HG03571 (cell line): Measurements from ENCODE around the gene MAML3.

Experiments used
- ATAC-seq: cut with Tn5 transposase; IDR thresholded peaks from one replicate; pipeline ENCODE4 v1.9.1; 2021; ENCODE audit not compliant: unreplicated experiment

MAML3 gene

DNA sequence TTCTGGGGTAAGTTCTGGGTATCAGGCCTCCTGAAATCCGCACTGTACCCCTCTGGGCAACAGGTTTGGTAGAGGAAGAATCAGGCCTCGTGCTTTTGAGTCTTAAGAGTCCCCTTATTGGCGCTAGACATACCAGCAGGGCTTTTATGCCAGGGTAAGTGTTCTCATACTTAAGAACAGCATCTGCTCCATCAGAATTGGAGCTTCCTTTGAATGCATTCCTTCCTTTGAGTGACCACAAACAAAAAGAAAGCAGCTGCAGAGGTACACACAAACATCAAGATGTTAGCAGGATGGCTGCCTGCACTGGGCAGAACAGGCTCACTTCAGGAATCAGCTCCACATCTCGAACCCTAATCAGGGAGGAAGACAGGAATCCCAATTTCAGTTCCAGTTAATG, 331.6 kb downstream of the MAML3 start:
- ATAC-seq = no peak

DNA sequence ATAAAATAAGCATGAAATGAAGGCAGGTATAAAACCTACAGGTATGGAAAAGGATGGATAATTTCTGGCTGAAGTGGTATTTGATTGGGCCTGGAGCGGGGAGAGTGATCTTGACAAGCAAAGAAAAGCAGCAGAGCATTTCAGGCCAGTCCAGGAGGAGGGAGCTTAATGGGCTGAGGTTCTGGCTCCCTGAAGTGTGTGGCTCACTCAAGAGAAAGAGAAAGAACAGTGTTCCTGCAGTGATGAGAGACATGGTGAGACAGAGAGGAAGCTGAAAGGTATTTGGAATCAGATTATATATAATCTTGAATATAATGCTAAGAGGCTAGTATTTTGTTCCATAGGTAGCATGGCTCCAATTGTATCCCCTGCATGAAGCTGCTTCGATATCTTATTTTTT, 334.9 kb downstream of the MAML3 start:
- no peak for ATAC-seq

DNA sequence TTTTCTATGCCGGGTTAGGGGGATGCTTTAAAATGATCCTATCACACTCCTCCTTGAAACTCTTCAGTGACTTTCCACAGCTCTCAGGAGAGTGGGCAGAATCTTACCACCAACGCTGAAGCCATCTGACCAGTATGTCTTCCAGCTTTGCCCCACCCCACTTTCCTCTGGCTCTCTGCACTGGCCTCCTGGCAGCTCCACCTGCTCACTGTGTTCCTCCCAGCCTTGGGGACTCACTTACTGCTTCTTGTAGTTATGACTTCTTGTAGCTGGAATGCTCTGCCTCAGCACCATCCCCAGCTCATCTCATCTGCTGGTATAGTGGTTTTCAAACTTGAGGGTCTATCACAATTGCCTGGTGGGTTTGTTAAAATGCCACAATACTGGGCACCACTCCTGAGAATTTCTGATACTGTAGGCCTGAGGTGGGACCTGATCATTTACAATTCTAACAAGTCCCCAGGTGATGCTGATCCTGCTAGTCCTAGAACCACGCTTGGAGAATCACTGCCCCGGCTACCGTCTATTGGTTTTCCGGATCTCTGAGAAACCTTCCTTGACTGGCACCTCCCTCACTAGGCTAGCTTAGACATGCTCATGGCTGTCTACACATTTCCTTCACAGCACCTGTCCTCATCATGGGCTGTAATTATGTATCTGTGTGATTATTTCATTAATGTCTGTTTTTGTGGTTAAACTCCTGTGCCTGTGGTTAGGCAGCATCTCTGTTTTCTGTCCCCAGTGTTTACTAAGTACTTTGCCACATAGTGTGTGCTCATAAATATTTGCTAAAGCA, 336.1 kb downstream of the MAML3 start:
- no peak for ATAC-seq

DNA sequence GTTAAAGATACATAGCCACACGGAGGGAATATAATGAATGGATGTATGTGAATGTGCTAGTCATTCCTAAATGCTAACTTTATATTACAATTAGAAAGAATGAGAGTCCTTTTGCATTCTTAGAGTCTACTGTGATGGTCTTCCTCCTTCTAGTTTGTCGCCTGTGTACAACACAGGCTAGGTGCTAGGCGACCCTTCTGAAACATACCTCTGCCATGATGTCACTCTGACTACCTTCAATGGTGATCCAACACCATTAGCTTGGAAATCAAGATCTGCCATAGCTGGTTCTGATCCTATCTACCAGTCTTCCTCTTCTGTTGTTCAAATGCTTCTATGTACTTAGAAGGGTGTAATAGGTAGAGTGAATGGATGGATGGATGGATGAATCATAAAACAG, 337.1 kb downstream of the MAML3 start:
- ATAC-seq = no peak

DNA sequence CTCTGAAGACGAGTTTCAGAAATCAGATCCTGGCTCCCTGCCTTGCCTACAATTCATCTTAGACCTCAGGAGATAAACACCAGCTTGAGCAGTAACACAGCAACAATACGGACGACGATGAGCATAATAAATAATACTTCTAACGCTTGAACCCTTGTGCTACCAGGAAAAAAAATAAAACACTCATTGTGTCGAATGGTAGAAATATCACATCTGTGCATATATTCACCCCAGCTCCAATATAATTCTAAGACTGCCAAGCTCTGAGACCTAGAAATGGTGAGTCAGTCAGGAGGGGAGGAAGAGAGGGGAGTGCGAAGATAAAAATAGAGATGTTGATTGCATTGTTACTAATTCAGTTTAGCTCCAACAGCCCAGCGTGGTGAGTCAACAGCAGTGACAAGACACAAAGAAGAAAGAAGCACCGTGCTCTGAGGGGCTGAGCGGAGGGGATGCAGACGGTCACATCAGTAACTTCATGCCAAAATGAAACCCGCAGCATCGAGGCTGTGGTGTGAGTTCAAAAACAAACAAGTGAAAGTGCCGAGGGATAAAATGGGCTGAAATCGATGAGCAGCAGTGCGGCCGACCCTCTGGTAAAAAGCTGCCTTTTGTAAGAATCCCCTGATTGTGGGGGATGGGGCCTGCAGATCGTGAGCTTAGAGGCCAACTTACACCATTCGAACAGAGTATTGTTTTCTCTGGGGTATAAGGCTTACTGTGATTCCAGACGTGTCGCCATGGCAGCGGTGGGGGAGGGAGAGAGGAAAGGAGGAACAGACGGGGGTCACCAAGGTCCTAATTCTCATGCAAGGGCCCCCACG, 338.0 kb downstream of the MAML3 start:
- no peak for ATAC-seq

DNA sequence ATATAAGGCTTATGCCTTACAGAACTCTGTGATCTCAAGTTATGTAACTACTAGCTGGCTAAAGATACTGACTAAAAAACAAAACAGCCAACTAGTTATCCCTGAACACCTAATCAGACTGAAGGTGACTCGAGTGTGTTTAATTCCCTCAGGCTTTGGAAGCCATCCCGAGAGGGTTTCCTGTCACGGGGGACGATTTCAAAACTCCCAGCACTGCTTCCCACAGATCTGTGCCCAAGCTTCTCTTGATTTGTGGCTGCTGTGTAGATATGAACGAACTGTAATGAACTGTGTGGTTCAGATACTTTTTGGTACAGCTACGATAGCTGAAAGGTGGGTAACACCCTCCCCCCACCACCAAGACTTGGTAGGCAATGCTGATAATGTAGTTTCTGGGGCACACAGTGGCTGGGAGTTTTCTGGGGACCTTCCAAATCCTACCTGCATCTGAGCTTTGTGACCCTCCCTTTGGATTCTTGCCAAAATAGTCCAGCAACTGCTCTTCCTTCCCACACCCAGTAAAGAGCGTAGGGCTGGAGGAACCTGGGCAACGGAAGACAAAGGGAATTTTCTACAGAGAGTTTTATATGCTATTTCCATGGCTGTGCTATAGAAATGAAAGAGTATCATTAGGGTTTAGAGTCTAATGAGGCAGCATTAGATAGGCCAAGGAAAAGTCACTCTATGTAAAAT, 339.5 kb downstream of the MAML3 start:
- no peak for ATAC-seq

DNA sequence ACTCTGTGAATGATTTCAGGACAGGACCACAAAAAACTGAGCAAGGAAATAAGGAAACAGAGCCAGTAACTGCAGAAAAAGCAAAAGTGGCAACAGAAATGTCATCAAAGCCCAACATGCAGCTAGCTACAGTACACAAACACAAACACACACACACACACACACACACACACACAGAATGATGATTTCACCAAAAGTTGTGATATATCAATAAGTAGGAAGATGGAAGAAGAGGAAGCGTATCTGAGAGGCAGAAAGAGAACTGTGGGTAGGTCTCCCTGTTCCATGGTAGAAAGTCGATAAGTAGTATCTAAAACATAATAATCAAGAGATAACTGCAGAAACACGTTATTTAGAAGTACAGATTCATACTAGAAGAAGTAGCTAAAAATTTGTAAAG, 340.1 kb downstream of the MAML3 start:
- ATAC-seq = no peak

DNA sequence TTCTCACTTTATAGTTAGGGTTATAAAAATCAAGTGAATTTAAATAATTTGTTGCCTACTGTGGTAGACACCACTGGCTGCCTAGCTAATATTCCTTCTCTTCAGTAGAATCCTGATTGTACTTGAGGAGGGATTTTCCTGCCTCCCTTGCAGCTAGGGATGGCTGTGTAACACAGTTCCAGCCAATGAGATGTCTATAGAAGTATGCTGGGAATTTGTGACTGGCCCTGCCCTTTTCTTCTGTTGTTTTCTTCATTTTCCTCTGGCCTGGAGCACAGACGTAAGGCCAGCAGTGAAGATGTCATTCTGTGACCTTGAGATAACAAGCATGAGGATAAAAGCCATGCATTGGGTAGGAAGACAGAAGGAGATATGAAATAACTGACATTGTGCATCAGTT, 343.3 kb downstream of the MAML3 start:
- no peak for ATAC-seq

DNA sequence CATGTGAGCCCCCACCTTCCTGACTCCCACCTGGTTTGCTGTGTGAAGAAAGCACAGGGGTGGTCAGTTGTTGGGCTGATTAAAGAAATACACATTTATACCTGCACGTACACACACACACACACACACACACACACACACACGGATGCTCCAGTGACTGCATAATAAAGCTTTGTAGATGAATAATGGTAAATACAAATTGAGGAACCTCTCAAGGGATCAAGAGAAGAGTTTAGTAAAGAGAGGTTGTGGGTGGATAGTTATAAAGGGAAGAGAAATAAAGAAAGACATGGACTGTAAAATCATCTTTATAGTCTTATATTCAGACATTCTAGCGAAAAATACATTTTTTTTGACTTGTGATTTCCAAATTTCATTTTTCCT, 344.2 kb downstream of the MAML3 start:
- ATAC-seq = no peak

DNA sequence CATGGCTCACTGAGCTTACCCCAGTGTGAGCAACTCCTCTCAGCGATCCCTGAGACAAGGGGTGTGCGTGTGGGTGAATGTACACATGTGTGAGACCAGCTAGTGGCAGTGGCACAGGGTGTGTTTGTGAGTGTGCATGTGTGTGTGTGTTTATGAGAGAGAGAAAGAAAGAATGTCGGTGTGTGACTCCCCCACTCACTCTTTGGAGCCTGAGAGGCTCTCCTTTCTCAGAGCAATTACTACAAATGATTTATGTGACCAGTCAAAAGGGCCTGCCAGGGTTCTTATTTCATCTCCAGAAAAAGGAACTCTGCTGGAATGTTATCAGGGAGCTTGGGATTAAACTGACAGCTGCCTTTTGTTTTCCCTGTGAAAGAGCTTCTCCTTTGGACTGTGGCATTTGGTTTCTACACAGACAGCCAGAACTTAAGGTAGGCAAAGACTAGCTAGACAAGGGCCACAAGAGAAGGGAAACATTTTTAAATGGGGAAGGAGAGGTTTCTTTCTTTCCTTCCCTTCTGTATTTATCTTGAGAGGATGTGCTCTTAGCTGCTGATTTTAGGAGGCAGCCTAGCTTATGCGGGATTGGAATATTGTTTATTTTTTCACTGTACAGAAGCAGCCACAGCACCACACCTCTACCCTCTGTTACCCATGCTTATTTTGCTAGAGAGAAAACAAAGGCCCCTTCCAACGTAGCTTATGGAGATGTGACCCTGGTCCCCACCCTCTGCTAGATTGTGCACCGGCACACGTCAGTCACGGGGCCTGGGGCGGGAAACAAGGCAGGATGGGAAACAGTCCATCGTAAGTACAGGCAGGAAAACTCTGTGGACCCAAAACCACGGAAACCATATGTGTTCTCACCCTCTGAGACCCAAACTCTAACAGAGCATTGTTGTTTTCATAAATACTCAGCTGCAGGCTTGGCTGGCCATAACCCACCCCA, 344.9 kb downstream of the MAML3 start:
- ATAC-seq = no peak

DNA sequence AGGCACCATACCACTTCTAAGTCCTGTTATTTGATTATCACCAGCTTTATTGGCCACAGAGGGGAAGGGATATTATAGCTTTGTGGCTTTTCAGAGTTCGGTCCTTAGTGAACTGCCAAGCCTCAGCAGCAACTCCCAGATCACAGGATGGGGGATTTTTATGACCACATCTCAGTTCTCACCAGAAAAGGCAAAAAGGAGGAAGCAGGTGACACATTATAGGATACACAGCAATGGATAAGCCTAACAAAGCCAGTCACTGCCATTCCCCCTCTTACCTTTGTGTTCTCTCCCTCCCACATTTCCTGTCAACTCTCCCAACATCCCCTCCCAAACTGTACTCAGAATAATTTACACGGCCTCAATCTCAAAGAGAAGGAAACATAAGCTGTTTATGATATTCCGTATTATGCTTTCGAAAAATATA, 345.6 kb downstream of the MAML3 start:
- ATAC-seq = no peak

DNA sequence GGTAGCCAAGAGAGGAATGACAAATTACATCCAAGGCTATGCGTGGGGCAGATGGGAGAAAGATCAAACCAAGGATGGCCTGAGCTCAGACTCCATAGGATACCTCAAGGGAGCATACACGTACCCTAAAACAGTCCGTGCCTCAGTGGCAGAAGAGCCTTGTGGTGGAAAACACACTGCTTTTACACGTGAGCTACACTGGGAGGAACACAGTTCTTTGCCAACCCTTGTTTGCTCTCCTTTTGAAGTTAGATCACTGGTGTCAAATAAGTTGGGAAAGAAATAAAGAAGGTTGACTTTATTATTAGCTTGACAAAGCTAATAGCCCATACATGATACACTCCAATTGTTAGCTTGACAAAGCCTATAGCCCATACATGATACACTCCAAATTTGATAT, 346.5 kb downstream of the MAML3 start:
- no peak for ATAC-seq

DNA sequence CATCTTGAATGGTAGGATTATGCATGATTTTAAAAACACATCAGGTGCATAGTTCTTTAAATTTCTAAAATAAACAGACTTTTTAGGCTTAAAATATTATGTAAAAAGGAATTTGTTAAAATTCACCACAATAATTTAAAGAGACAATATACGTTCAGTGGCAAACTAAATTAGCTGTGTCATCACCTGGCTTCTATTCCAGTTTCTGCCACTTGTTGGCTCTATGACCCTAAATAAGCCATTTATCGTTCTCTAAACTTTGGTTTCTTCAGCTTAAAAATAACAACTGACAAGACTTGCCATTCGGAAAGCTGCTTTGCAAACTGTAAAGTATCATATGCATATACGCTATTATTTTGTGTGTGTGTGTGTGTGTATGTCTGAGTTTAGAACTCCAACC, 347.1 kb downstream of the MAML3 start:
- ATAC-seq = no peak

DNA sequence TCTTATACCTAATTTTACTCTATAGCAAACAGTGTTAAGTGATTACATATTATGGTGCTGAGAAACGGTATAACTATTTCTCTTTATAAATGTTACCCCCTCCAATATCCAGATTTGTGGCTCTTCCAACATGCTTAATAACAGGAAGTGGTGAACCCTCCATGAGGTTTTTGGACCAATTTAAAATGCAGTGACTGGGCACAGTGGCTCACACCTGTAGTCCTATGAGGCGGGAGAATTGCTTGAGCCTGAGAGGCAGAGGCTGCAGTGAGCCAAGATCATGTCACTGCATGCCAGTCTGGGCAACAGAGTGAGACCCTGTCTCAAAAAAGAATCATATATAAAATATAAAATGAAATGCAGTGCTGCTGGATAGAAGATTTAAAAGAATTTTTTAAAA, 351.1 kb downstream of the MAML3 start:
- no peak for ATAC-seq

DNA sequence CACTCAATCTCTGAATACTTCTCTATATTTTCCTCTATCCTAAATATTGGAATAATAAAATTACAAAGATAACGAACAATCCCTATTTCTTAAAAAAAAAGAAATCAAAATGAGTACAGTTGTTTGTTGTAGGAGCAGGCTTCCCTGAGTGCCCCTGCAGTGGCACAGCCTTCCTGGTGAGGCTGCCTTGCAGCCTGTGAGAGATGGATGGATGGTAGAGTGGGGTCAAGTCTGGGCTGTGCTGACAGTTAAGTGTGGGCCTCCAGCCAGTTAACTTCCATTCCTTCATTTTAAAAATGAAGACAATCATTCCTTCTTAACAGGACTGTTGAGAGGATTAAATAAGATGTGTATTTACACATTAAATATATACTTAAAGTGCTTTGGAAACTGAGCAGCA, 351.5 kb downstream of the MAML3 start:
- ATAC-seq = no peak

DNA sequence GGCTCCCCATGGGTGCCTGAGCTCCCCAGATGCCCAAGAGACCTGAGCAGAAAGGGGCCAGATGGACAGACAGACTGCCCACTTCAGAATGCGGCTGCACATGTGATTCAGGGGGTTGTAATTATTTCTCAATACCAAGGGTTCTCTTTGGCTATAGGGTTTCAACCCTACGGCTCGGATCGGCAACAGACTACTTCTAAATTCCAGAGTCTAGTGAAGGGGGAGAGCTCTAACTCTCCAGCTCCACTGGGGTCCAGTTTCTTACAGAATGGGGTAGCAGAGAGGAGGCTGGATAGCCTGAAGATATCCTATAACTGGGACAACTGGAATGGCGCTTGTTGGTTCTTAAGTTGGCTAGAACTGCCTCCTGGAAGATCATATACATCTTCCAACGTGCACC, 352.1 kb downstream of the MAML3 start:
- ATAC-seq = no peak

DNA sequence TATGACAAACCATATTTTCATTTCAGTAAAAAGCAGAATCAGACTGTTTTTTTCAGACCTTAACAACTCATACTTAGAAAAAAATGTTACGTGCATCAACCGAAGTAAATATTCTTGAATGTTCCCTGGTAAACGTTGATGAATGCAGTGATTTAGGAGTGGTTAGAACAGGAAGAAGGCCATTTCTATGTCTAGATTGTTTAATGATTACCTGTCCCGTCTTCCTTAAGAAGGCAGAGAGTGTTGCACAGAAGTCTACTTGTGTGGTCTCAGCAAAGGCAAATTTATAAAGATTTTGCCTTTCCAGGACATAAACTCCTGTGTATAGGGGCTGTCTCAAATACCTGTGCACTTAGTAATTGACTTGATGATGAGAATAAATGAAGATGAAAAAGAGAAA, 353.9 kb downstream of the MAML3 start:
- ATAC-seq = no peak

DNA sequence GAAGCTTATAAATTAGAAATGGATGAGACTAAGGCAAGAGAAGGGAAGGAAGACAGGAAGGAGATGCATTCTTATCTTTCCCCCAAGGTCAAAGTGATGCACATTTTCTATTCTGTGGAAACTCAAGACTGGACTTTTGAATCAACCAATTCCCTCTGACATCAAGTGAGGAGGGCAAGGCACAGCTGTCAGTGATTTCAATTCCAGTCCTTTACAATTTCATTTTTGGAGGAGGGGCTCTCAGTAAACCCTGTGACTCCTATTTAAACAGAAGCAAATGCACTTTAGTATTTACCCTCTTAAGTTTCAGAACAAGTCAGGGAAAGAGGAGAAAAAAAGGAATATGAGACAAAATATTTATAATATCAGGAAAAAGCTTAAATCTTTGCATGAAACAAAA, 354.4 kb downstream of the MAML3 start:
- no peak for ATAC-seq

DNA sequence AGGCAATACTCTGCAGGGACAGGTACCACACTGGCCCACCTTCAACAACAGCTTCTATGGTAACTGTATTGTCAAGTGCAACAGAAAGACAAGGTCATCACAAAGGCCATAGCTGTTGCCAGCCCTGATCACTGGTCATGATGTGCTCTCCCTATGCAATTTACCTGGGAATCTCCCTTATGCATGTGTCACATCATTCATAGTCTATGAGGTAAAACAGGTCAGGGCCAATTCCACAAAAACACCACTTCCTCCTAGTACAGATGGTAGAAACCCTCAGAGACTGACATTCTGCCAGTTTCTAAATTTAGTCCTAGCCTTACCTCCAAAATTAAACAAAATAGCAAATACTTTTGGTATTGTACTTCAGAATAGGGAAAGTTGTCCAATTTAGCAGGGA, 355.5 kb downstream of the MAML3 start:
- no peak for ATAC-seq

DNA sequence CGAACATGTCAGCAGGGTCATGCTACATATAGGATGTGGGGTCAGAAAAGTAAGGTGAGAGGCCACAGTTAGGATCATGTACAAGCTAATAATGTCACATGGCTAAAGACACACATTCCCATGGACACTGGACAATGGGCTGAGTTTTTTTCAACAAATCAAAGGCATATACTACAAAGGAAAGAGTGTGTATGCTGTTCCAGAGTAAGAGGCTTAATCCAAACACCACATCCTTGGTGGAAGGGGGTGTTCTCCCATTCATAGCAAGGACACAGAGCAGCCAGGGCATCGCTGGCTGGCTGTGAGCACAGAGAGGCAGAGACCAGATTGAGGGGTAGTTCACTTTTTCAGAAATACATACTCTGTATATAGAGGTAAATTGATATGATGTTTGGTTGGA, 356.7 kb downstream of the MAML3 start:
- no peak for ATAC-seq
